Progenitor cell of endocrine pancreas (in vitro differentiated cells): Measurements from ENCODE around the gene PRDM11. TPM values are rescaled to one million over a fixed set of nuclear protein-coding genes. Genes with fewer than 3 reads are reported as not detected.

Experiments
- DNase-seq: peaks from one replicate; pipeline ENCODE4 v3.0.0; 2021; ENCODE audit warnings: low spot score; ENCODE audit not compliant: unreplicated experiment
- H3K27ac Mint-ChIP-seq: 2 replicates; pipeline ENCODE4 v1.8.0; 2021; ENCODE audit warnings: mild to moderate bottlenecking, moderate library complexity, mixed read lengths
- H3K27me3 Mint-ChIP-seq: 2 replicates; pipeline ENCODE4 v1.8.0; 2021; ENCODE audit warnings: mixed read lengths
- H3K36me3 Mint-ChIP-seq: 2 replicates; pipeline ENCODE4 v1.8.0; 2022; ENCODE audit warnings: mixed read lengths; ENCODE audit not compliant: insufficient read depth
- H3K4me1 Mint-ChIP-seq: 2 replicates; pipeline ENCODE4 v1.8.0; 2021; ENCODE audit warnings: low read depth, mixed read lengths
- H3K4me3 Mint-ChIP-seq: 2 replicates; pipeline ENCODE4 v1.8.0; 2021; ENCODE audit warnings: low read depth, mild to moderate bottlenecking, moderate library complexity, mixed read lengths
- H3K9me3 Mint-ChIP-seq: 2 replicates; pipeline ENCODE4 v1.8.0; 2021; ENCODE audit warnings: low read depth, mixed read lengths
- total RNA-seq: library from RNA; stranded (reverse); gene quantifications from 2 replicates; pipeline ENCODE4 v1.2.1, GENCODE V29; 2021
- TF ChIP-seq, protein P1 (sequence below): fragments of 200-600 bp; sonication (generic); IDR thresholded peaks from one replicate; pipeline ENCODE4 v1.5.0; 2021; ENCODE audit warnings: antibody characterized with exemption, mild to moderate bottlenecking; ENCODE audit not compliant: unreplicated experiment

The PRDM11 gene
- total RNA-seq, 1 donor from 2014 or later = 27.1 TPM

- Mint-ChIP-seq H3K27me3 (peaks cover 69% of the 10 kb centered on the region), H3K4me1 (peaks cover 18% of the 10 kb centered on the region), H3K4me3 (no peak overlapping the region), H3K27ac (no peak overlapping the region), H3K9me3 (no peaks in the 10 kb centered on the region), H3K36me3 (no peaks in the 10 kb centered on the region)
- TF ChIP-seq, protein P1, sequence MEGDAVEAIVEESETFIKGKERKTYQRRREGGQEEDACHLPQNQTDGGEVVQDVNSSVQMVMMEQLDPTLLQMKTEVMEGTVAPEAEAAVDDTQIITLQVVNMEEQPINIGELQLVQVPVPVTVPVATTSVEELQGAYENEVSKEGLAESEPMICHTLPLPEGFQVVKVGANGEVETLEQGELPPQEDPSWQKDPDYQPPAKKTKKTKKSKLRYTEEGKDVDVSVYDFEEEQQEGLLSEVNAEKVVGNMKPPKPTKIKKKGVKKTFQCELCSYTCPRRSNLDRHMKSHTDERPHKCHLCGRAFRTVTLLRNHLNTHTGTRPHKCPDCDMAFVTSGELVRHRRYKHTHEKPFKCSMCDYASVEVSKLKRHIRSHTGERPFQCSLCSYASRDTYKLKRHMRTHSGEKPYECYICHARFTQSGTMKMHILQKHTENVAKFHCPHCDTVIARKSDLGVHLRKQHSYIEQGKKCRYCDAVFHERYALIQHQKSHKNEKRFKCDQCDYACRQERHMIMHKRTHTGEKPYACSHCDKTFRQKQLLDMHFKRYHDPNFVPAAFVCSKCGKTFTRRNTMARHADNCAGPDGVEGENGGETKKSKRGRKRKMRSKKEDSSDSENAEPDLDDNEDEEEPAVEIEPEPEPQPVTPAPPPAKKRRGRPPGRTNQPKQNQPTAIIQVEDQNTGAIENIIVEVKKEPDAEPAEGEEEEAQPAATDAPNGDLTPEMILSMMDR = no peak
- DNase-seq = no peak
Observed at GRCh38 chr11:45143494-45143893, 2.9 kb upstream of the PRDM11 start.

DNA sequence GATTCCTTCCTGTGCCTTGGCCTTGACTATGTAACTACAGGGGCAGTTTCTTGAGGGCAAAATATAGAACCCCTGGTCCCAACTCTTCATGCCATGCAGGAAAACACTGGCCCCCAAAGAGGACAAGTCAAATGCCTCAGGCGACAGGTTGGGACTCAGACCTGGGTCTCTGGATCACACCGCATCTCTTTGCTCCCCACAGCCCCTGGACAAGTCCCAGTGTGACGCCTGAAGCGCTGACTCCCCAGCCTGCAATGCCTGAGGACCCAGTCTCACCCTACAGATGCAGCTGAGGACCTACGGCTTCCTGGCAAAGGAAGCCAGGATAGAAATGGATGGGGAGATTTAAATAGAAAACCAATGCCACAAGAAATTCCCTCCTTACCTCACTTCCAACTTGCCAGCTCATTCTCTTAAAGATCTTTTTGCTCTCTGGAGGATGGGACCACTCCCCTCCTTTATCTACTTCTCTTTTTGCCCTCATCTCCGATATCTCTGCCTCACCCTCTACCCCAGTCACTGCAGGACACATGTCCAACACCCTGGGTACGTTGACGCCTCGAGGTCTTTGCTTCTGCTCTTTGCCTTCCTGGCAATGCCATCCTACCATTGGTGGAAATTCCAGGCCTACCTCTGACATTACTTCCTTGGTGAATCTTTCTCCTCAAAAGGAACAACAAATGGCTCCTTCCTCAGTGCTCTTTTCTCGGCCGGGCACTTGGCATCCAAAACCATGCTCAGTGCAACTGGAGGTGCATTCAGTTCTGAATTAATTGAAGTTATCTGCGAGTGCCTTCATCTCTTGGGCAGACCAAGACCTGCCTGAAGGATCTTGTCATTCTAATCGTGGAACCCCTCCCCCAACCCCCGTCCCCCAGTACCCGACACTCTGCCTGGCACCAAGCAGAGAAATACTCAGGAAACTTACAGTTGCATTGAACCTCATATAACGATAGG, 2.0 kb upstream of the PRDM11 start:
- TF ChIP-seq, protein P1 = no peak
- H3K27ac Mint-ChIP-seq = no peak overlapping the region

GRCh38 chr11:45145083-45145378, 1.4 kb upstream of the PRDM11 start:
- peak overlapping the region; percentile 88 for H3K4me3 Mint-ChIP-seq
- no peak for DNase-seq
- H3K36me3 Mint-ChIP-seq = no peaks in the 10 kb centered on the region
- no peaks in the 10 kb centered on the region for H3K9me3 Mint-ChIP-seq
- peak overlapping the region; percentile 47 for H3K27ac Mint-ChIP-seq
- TF ChIP-seq, protein P1 = no peak
- peaks cover 59% of the 10 kb centered on the region for H3K27me3 Mint-ChIP-seq
- peaks cover 23% of the 10 kb centered on the region for H3K4me1 Mint-ChIP-seq

More for the DNA sequence above, 2.0 kb upstream of the PRDM11 start:
- Mint-ChIP-seq H3K9me3 (no peaks in the 10 kb centered on the region), H3K36me3 (no peaks in the 10 kb centered on the region), H3K27me3 (peaks cover 64% of the 10 kb centered on the region), H3K4me3 (peak overlapping the region; percentile 13), H3K4me1 (peaks cover 23% of the 10 kb centered on the region)
- no peak for DNase-seq

GRCh38 chr11:45145379-45146071, 914 bp upstream of the PRDM11 start:
- Mint-ChIP-seq H3K4me3 (peak overlapping the region; percentile 88), H3K36me3 (no peaks in the 10 kb centered on the region), H3K27ac (peak overlapping the region; percentile 97), H3K27me3 (peaks cover 54% of the 10 kb centered on the region), H3K9me3 (no peaks in the 10 kb centered on the region), H3K4me1 (peaks cover 23% of the 10 kb centered on the region)
- TF ChIP-seq, protein P1 = no peak
- DNase-seq = no peak

- Mint-ChIP-seq H3K4me3 (peak overlapping the region; percentile 87), H3K27ac (peak overlapping the region; percentile 96), H3K27me3 (peaks cover 38% of the 10 kb centered on the region), H3K4me1 (peaks cover 23% of the 10 kb centered on the region), H3K36me3 (no peaks in the 10 kb centered on the region), H3K9me3 (no peaks in the 10 kb centered on the region)
- TF ChIP-seq, protein P1 = no peak
- DNase-seq = peak; percentile 94
Observed at GRCh38 chr11:45147017-45147728, 734 bp downstream of the PRDM11 start.
